K562 (cell line): ENCODE data around the gene CISD3. TPM values are rescaled to one million over a fixed set of nuclear protein-coding genes. Genes with fewer than 3 reads are reported as not detected.

Experiments
- ATAC-seq: fragments of 200-7000 bp; cut with Tn5 transposase; 3 replicates; pipeline ENCODE4 v1.9.1; 2020; ENCODE audit warnings: moderate library complexity
- BruUV-seq: library from RNA; stranded (reverse); fragments of 400-500 nt; replicated peaks from 2 replicates; lab custom pipeline; 2021; lab: Mats Ljungman, UMichigan
- CTCF ChIA-PET: fragments of 300-600 bp; formaldehyde crosslinking; extraction: SDS; loops from one replicate; lab custom pipeline; 2021; ENCODE audit warnings: low intra/inter-chr PET ratio; lab: Yijun Ruan, JAX
- POLR2A ChIA-PET: fragments of 300-600, 350-650 bp; sonication (Branson Sonifier 250); formaldehyde crosslinking; extraction: SDS; loops from one replicate; lab custom pipeline; 2021; ENCODE audit warnings: antibody characterized with exemption, inconsistent platforms; lab: Yijun Ruan, JAX
- DNase-seq, 4 experiments: peaks; one replicate each; pipeline versions ENCODE4 v3.0.0 to v3.0.0-alpha.2; 2011 to 2018; ENCODE audit warnings: low spot score in 3 of 4, mixed read lengths in 3 of 4; ENCODE audit errors: extremely low read depth in 1 of 4
- FAIRE-seq: peaks from 2 replicates; lab custom pipeline; 2011; peaks lifted over from hg19 to GRCh38; lab: Jason Lieb, UNC
- H2AFZ ChIP-seq: 2 replicates; pipeline ENCODE4 v1.6.0; 2011; ENCODE audit warnings: low read depth, low read length, control low read depth, inconsistent platforms
- H3K27ac ChIP-seq: fragments of 200-600 bp; 3 replicates; pipeline ENCODE4 v1.8.0; 2011; ENCODE audit warnings: low read depth, mild to moderate bottlenecking, control low read depth, inconsistent platforms, low read length, moderate library complexity, mixed read lengths; ENCODE audit errors: extremely low read depth
- H3K27me3 ChIP-seq, 2 experiments: fragments of 300-600 bp in 1 of 2; 2 replicates in 1 of 2; 3 replicates in 1 of 2; pipeline versions ENCODE4 v1.6.0 to v1.8.0; 2011; ENCODE audit warnings: inconsistent platforms in 2 of 2, low read length in 2 of 2, mild to moderate bottlenecking in 1 of 2, mixed read lengths in 1 of 2, moderate library complexity in 1 of 2; ENCODE audit not compliant: control insufficient read depth in 2 of 2, insufficient read depth in 2 of 2
- H3K36me3 ChIP-seq: fragments of 300-600 bp; 3 replicates; pipeline ENCODE4 v1.8.0; 2011; ENCODE audit warnings: mild to moderate bottlenecking, low read length, inconsistent platforms; ENCODE audit not compliant: control insufficient read depth, insufficient read depth
- H3K4me1 ChIP-seq, 2 experiments: fragments of 200-600 bp in 1 of 2; replicated peaks in 1 of 2; 2 replicates in 1 of 2; 3 replicates in 1 of 2; pipeline versions ENCODE4 v1.5.1 to v1.8.0; 2011; ENCODE audit warnings: inconsistent platforms in 2 of 2, low read length in 2 of 2, mild to moderate bottlenecking in 1 of 2, mixed read lengths in 1 of 2, moderate library complexity in 1 of 2; ENCODE audit not compliant: control insufficient read depth in 2 of 2, insufficient read depth in 2 of 2
- H3K4me2 ChIP-seq: 2 replicates; pipeline ENCODE4 v1.6.1; 2011; ENCODE audit warnings: low read length, control low read depth, inconsistent platforms, mixed read lengths; ENCODE audit not compliant: insufficient read depth
- H3K4me3 ChIP-seq: fragments of 200-600 bp; sonication (generic), shearing (Covaris generic); 2 replicates; pipeline ENCODE4 v1.5.1; 2016; ENCODE audit warnings: control low read depth, inconsistent platforms
- H3K79me2 ChIP-seq: fragments of 200-600 bp; 3 replicates; pipeline ENCODE4 v1.8.0; 2011; ENCODE audit warnings: low read length, inconsistent platforms; ENCODE audit not compliant: control insufficient read depth, insufficient read depth
- H3K9ac ChIP-seq, 2 experiments: 2 replicates each; pipeline versions ENCODE4 v1.6.0 to v1.6.1; 2011; ENCODE audit warnings: low read depth in 2 of 2, low read length in 2 of 2, control low read depth in 1 of 2, inconsistent platforms in 1 of 2, mild to moderate bottlenecking in 1 of 2, mixed read lengths in 1 of 2; ENCODE audit not compliant: insufficient read depth in 1 of 2
- H3K9me1 ChIP-seq: one replicate; pipeline ENCODE4 v1.6.0; 2011; ENCODE audit warnings: inconsistent platforms, mild to moderate bottlenecking, low read length, moderate library complexity; ENCODE audit not compliant: control insufficient read depth, insufficient read depth
- H3K9me3 ChIP-seq: replicated peaks from 2 replicates; pipeline ENCODE4 v1.5.1; 2011; ENCODE audit warnings: low read depth, low read length, inconsistent platforms; ENCODE audit not compliant: control insufficient read depth, insufficient read depth
- H4K20me1 ChIP-seq: replicated peaks from 2 replicates; pipeline ENCODE4 v1.6.1; 2011; ENCODE audit warnings: low read length, inconsistent platforms, mixed read lengths; ENCODE audit not compliant: control insufficient read depth, insufficient read depth
- L3MBTL2 ChIP-seq: fragments of 450-650 bp; IDR thresholded peaks from 2 replicates; pipeline ENCODE4 v1.6.1; 2016; ENCODE audit warnings: mild to moderate bottlenecking, moderate library complexity
- PHTF2 ChIP-seq: fragments of 250-450 bp; sonication (Bioruptor Pico); IDR thresholded peaks from 2 replicates; pipeline ENCODE4 v1.5.0; 2021; ENCODE audit warnings: mild to moderate bottlenecking
- WGBS: fragments of 100-300 bp; shearing (Covaris generic); methylation state at CpG from one replicate; pipeline ENCODE4 v1.1.6; 2016; ENCODE audit warnings: low coverage, mixed read lengths; ENCODE audit not compliant: insufficient coverage; ENCODE audit errors: missing lambda C conversion rate; 5-methylcytosine and 5-hydroxymethylcytosine counted together
- in situ Hi-C: fragments of 300-500 bp; cut with MboI; formaldehyde crosslinking; loops from 4 replicates; pipeline ENCODE4 v1.15.0; 2018; ENCODE audit warnings: inconsistent platforms, mixed read lengths
- intact Hi-C: fragments of 100-400 bp; cut with micrococcal nuclease; formaldehyde crosslinking; loops from 2 replicates; pipeline ENCODE4 v1.14.2; 2022
- polyA plus RNA-seq, 8 experiments: library from polyadenylated mRNA; depleted of rRNA in 4 of 8; stranded (reverse) in 5 of 8; unstranded in 3 of 8; fragments of >200 nt; fragmentation: Nextera tagmentation in 2 of 8; fragmentation: Illumina TruSeq in 1 of 8; extraction: Ambion mirVana in 2 of 8; extraction: Trizol in 1 of 8; gene quantifications; 2 replicates each; pipeline versions ENCODE4 v1.2.1 to v1.2.3, GENCODE V29; 2011 to 2014; ENCODE audit warnings: inconsistent platforms in 1 of 8, missing spikeins in 1 of 8
- total RNA-seq, 7 experiments: library from RNA; depleted of rRNA in 6 of 7; stranded (reverse); fragments of >200 nt in 6 of 7; fragmentation: Illumina TruSeq in 2 of 7; extraction: Trizol in 2 of 7; gene quantifications; 2 replicates each; pipeline versions ENCODE4 v1.2.1 to v1.2.3, GENCODE V29; 2011 to 2021; ENCODE audit warnings: low replicate concordance in 1 of 7
- TF ChIP-seq, protein P1 (sequence below): fragments of 450-650 bp; IDR thresholded peaks from 2 replicates; pipeline ENCODE4 v1.6.1; 2016; ENCODE audit warnings: mild to moderate bottlenecking, moderate library complexity
- TF ChIP-seq, protein P2 (sequence below): fragments of 250-450 bp; sonication (Bioruptor Pico); IDR thresholded peaks from 2 replicates; pipeline ENCODE4 v1.5.0; 2020; ENCODE audit warnings: mild to moderate bottlenecking

The CISD3 gene
- total and polyA plus RNA-seq, 9 of the 15 experiments (the other 6 are each of a cell fraction or from before 2014, with no cell fraction given) = 5.0 to 60.7 (median 15.7) TPM

DNA sequence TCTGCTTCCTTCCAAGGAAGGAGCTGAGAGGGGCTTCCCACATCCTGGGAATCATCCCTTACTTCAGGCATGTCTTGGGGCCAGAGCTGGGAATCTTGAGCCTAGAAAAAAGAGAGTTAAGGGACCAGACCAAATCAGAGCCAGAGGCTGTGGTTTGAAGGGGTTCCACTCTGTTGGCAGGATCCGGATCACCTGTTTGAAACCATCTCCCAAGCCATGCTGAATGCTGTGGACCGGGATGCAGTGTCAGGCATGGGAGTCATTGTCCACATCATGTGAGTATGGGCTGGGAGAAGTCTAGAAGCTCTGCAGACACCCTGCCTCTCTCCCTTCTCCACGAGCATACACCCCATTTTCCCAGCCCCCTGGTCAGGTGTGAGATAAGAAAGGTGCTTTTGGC lies 32.1 kb downstream of the CISD3 start:
- in situ Hi-C loops (no loop called here), intact Hi-C loops (no loop called here)
- Histone ChIP-seq H3K9me3 (no peaks in the 10 kb centered on the region), H3K4me2 (no peak overlapping the region), H3K36me3 (peaks cover 90% of the 10 kb centered on the region), H3K9ac (no peak overlapping the region)
- TF ChIP-seq PHTF2 (CRISPR knock-in tag) (no peak), L3MBTL2 (no peak)
- TF ChIP-seq, protein P1, sequence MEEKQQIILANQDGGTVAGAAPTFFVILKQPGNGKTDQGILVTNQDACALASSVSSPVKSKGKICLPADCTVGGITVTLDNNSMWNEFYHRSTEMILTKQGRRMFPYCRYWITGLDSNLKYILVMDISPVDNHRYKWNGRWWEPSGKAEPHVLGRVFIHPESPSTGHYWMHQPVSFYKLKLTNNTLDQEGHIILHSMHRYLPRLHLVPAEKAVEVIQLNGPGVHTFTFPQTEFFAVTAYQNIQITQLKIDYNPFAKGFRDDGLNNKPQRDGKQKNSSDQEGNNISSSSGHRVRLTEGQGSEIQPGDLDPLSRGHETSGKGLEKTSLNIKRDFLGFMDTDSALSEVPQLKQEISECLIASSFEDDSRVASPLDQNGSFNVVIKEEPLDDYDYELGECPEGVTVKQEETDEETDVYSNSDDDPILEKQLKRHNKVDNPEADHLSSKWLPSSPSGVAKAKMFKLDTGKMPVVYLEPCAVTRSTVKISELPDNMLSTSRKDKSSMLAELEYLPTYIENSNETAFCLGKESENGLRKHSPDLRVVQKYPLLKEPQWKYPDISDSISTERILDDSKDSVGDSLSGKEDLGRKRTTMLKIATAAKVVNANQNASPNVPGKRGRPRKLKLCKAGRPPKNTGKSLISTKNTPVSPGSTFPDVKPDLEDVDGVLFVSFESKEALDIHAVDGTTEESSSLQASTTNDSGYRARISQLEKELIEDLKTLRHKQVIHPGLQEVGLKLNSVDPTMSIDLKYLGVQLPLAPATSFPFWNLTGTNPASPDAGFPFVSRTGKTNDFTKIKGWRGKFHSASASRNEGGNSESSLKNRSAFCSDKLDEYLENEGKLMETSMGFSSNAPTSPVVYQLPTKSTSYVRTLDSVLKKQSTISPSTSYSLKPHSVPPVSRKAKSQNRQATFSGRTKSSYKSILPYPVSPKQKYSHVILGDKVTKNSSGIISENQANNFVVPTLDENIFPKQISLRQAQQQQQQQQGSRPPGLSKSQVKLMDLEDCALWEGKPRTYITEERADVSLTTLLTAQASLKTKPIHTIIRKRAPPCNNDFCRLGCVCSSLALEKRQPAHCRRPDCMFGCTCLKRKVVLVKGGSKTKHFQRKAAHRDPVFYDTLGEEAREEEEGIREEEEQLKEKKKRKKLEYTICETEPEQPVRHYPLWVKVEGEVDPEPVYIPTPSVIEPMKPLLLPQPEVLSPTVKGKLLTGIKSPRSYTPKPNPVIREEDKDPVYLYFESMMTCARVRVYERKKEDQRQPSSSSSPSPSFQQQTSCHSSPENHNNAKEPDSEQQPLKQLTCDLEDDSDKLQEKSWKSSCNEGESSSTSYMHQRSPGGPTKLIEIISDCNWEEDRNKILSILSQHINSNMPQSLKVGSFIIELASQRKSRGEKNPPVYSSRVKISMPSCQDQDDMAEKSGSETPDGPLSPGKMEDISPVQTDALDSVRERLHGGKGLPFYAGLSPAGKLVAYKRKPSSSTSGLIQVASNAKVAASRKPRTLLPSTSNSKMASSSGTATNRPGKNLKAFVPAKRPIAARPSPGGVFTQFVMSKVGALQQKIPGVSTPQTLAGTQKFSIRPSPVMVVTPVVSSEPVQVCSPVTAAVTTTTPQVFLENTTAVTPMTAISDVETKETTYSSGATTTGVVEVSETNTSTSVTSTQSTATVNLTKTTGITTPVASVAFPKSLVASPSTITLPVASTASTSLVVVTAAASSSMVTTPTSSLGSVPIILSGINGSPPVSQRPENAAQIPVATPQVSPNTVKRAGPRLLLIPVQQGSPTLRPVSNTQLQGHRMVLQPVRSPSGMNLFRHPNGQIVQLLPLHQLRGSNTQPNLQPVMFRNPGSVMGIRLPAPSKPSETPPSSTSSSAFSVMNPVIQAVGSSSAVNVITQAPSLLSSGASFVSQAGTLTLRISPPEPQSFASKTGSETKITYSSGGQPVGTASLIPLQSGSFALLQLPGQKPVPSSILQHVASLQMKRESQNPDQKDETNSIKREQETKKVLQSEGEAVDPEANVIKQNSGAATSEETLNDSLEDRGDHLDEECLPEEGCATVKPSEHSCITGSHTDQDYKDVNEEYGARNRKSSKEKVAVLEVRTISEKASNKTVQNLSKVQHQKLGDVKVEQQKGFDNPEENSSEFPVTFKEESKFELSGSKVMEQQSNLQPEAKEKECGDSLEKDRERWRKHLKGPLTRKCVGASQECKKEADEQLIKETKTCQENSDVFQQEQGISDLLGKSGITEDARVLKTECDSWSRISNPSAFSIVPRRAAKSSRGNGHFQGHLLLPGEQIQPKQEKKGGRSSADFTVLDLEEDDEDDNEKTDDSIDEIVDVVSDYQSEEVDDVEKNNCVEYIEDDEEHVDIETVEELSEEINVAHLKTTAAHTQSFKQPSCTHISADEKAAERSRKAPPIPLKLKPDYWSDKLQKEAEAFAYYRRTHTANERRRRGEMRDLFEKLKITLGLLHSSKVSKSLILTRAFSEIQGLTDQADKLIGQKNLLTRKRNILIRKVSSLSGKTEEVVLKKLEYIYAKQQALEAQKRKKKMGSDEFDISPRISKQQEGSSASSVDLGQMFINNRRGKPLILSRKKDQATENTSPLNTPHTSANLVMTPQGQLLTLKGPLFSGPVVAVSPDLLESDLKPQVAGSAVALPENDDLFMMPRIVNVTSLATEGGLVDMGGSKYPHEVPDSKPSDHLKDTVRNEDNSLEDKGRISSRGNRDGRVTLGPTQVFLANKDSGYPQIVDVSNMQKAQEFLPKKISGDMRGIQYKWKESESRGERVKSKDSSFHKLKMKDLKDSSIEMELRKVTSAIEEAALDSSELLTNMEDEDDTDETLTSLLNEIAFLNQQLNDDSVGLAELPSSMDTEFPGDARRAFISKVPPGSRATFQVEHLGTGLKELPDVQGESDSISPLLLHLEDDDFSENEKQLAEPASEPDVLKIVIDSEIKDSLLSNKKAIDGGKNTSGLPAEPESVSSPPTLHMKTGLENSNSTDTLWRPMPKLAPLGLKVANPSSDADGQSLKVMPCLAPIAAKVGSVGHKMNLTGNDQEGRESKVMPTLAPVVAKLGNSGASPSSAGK = no peak
- TF ChIP-seq, protein P2, sequence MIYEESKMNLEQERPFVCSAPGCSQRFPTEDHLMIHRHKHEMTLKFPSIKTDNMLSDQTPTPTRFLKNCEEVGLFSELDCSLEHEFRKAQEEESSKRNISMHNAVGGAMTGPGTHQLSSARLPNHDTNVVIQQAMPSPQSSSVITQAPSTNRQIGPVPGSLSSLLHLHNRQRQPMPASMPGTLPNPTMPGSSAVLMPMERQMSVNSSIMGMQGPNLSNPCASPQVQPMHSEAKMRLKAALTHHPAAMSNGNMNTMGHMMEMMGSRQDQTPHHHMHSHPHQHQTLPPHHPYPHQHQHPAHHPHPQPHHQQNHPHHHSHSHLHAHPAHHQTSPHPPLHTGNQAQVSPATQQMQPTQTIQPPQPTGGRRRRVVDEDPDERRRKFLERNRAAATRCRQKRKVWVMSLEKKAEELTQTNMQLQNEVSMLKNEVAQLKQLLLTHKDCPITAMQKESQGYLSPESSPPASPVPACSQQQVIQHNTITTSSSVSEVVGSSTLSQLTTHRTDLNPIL (CRISPR knock-in tag) = no peak
- TF ChIP-seq, all 486 proteins: peak for 0
- peaks cover 6% of the 10 kb centered on the region for H4K20me1 ChIP-seq
- H2AFZ ChIP-seq = no peak overlapping the region
- H3K27me3 ChIP-seq = no peaks in the 10 kb centered on the region
- no peak for ATAC-seq
- WGBS = 97% methylated on average over 3 of the region's 3 CpGs
- H3K4me3 ChIP-seq = no peak overlapping the region
- no TSS peak for BruUV-seq
- no peak for DNase-seq
- ChIA-PET CTCF (interaction anchor here (0.6 kb wide), 1 partner anchor 100 kb away, joined by 3 read pairs; no protein-coding TSS in a partner anchor), POLR2A (interaction anchor here (0.6 to 1.2 kb wide), 5 partner anchors 10 to 32 kb away, joined by 3 to 6 read pairs (median 4); partner anchors contain the start of gene PSMB3)
- no peaks in the 10 kb centered on the region for H3K79me2 ChIP-seq
- H3K4me1 ChIP-seq = no peaks in the 10 kb centered on the region
- H3K9me1 ChIP-seq = no peaks in the 10 kb centered on the region
- H3K27ac ChIP-seq = no peak overlapping the region
- FAIRE-seq = no peak
